ENCODE data around the gene FN3K.
A peak's percentile ranks its signal among the peaks of the same experiment; 100 is the strongest.

FN3K gene

DNA sequence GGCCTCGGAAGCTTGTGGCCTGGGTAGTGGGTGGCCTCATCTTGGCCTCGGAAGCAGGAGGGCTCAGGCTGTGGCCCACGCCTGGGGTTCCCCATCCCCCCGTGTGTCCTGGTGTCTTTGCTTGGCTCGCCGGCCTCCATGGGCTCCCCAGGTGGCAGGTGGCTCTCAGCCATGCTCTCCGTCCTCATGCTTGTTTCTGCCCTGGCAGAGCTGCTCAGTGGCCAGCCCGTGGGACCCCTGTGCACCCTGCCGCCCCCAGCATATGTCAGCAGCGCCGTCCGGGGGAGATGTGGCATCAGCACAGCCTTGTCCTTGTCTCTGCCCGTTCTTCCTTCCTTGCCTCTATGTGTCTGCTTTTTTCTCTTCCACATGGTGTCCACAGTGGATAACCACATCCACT lies 55.0 kb downstream of the FN3K start:
- Histone ChIP-seq H3K4me1 (ENCODE audit: control insufficient read depth, insufficient read depth, low read depth, low read length) (peaks cover 23% of the 10 kb centered on the region), H2BK5ac (ENCODE audit: low read depth, low read length, poor library complexity, severe bottlenecking) (no peak overlapping the region), H3K18ac (ENCODE audit: low read depth in 1 of 2, low read length in 2 of 2) (peak overlapping the region in 1 of 2 experiments; percentile 31), H4K8ac (ENCODE audit: low read length) (no peak overlapping the region), H3K23ac (ENCODE audit: low read length in 2 of 2) (no peak overlapping the region), H2BK15ac (ENCODE audit: low read depth, poor library complexity, severe bottlenecking) (no peak overlapping the region), H3K4ac (ENCODE audit: low read depth in 1 of 2, low read length in 2 of 2) (peak overlapping the region in 1 of 2 experiments; percentile 14), H2AK5ac (ENCODE audit: low read length, severe bottlenecking) (peak overlapping the region; percentile 64), H3K9me3 (ENCODE audit: control insufficient read depth, low read length) (no peaks in the 10 kb centered on the region), H2BK120ac (ENCODE audit: low read depth, low read length) (no peak overlapping the region), H4K91ac (ENCODE audit: low read length) (no peak overlapping the region), H3K4me2 (ENCODE audit: low read length, poor library complexity, severe bottlenecking) (no peak overlapping the region), H3K79me1 (replicated peaks; ENCODE audit: low read length, poor library complexity, severe bottlenecking) (peaks cover 41% of the 10 kb centered on the region), H2BK12ac (ENCODE audit: low read length in 2 of 2) (peak overlapping the region in 1 of 2 experiments; percentile 34), H3K36me3 (ENCODE audit: control insufficient read depth in 1 of 2, insufficient read depth in 2 of 2, low read depth in 1 of 2, low read length in 2 of 2) (peaks cover 4 to 34% of the 10 kb centered on the region in 2 experiments), H3K27me3 (ENCODE audit: control insufficient read depth in 1 of 2, insufficient read depth in 1 of 2, low read length in 2 of 2) (no peaks in the 10 kb centered on the region), H3K27ac (ENCODE audit: low read length, poor library complexity, severe bottlenecking) (no peak overlapping the region), H3K14ac (ENCODE audit: low read length in 2 of 2) (peak overlapping the region in 1 of 2 experiments; percentile 23), H3K9ac (ENCODE audit: low read length) (no peak overlapping the region), H2AFZ (ENCODE audit: low read depth, low read length) (no peak overlapping the region), H3K4me3 (ENCODE audit: insufficient read depth in 1 of 2, low read depth in 1 of 2, low read length in 2 of 2) (no peak overlapping the region)
- WGBS = 97% methylated on average over 13 of the region's 13 CpGs
- DNase-seq = no peak

DNA sequence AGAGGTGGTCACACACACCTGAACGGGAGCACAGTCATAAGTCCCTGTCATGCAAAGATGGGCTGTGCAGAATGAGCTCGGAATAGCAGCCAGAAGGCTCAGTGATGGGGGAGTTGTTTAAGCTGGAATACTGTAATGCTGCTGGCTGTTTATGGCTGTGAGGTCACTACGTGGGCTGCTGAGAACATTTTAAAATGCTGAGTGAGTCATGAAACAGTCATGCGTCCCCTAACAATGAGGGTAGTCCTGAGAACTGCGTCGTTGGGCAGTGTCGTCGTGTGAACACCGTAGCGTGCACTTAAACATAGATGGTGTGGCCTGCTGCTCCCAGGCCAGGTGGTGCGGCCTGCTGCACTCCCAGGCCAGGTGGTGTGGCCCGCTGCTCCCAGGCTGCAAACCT lies 56.1 kb downstream of the FN3K start:
- Histone ChIP-seq H3K4me1 (ENCODE audit: control insufficient read depth, insufficient read depth, low read depth, low read length) (peaks cover 23% of the 10 kb centered on the region), H3K4ac (ENCODE audit: low read depth in 1 of 2, low read length in 2 of 2) (peak overlapping the region in 1 of 2 experiments; percentile 66), H4K91ac (ENCODE audit: low read length) (no peak overlapping the region), H3K9ac (ENCODE audit: low read length) (no peak overlapping the region), H2AFZ (ENCODE audit: low read depth, low read length) (peak overlapping the region; percentile 76), H3K4me3 (ENCODE audit: insufficient read depth in 1 of 2, low read depth in 1 of 2, low read length in 2 of 2) (no peak overlapping the region), H2BK12ac (ENCODE audit: low read length in 2 of 2) (no peak overlapping the region), H3K36me3 (ENCODE audit: control insufficient read depth in 1 of 2, insufficient read depth in 2 of 2, low read depth in 1 of 2, low read length in 2 of 2) (peaks cover 4 to 34% of the 10 kb centered on the region in 2 experiments), H3K27me3 (ENCODE audit: control insufficient read depth in 1 of 2, insufficient read depth in 1 of 2, low read length in 2 of 2) (no peaks in the 10 kb centered on the region), H3K18ac (ENCODE audit: low read depth in 1 of 2, low read length in 2 of 2) (no peak overlapping the region), H3K23ac (ENCODE audit: low read length in 2 of 2) (no peak overlapping the region), H2BK15ac (ENCODE audit: low read depth, poor library complexity, severe bottlenecking) (no peak overlapping the region), H2BK5ac (ENCODE audit: low read depth, low read length, poor library complexity, severe bottlenecking) (no peak overlapping the region), H2AK5ac (ENCODE audit: low read length, severe bottlenecking) (no peak overlapping the region), H3K27ac (ENCODE audit: low read length, poor library complexity, severe bottlenecking) (peak overlapping the region; percentile 45), H3K4me2 (ENCODE audit: low read length, poor library complexity, severe bottlenecking) (no peak overlapping the region), H3K79me1 (replicated peaks; ENCODE audit: low read length, poor library complexity, severe bottlenecking) (peaks cover 41% of the 10 kb centered on the region), H3K9me3 (ENCODE audit: control insufficient read depth, low read length) (no peaks in the 10 kb centered on the region), H3K14ac (ENCODE audit: low read length in 2 of 2) (peak overlapping the region in 1 of 2 experiments; percentile 30), H4K8ac (ENCODE audit: low read length) (peak overlapping the region; percentile 89), H2BK120ac (ENCODE audit: low read depth, low read length) (no peak overlapping the region)
- 21% methylated on average over 12 of the region's 12 CpGs for WGBS
- DNase-seq = peak; percentile 94

DNA sequence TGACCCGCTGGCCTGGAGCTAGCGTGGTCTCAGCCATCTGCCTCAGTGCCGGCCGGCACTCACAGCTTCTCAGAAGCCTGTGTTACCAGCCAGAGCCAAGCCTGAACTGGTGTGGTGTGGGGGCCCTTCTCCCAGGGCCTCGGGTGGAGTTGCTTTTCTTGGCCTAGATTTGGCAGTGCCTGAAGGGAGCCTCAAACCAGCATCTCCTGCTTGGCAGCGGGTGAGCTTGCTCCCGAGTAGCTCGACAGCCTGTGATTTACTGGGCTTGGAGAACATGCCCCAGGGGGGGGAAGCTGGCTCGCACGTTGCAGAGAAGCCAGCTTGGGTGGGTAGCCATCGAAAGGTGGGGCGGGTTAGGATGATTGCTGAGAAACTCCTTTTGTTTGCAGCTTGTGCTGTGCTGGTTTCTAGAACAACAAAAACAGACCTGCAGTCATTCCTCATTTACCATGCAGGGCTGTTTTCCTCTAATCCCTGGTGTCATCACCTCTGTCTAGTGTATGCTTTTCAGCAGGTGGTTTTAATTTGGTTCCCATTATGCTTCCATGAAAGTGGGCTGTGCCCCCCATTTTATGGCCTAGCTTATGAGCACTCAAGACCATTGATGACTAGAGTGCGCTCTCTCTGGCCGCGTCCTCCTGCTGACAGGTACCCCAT lies 58.7 kb downstream of the FN3K start:
- peaks cover 9 to 27% of the 10 kb centered on the region in 2 experiments for H3K36me3 ChIP-seq (ENCODE audit: control insufficient read depth in 1 of 2, insufficient read depth in 2 of 2, low read depth in 1 of 2, low read length in 2 of 2)
- H2BK15ac ChIP-seq (ENCODE audit: low read depth, poor library complexity, severe bottlenecking) = no peak overlapping the region
- peaks cover 23% of the 10 kb centered on the region for H3K4me1 ChIP-seq (ENCODE audit: control insufficient read depth, insufficient read depth, low read depth, low read length)
- H3K9me3 ChIP-seq (ENCODE audit: control insufficient read depth, low read length) = no peaks in the 10 kb centered on the region
- H3K9ac ChIP-seq (ENCODE audit: low read length) = peak overlapping the region; percentile 8
- WGBS = 87% methylated on average over 14 of the region's 15 CpGs
- H3K4ac ChIP-seq (ENCODE audit: low read depth in 1 of 2, low read length in 2 of 2) = no peak overlapping the region
- no peak overlapping the region for H3K14ac ChIP-seq (ENCODE audit: low read length in 2 of 2)
- H2AFZ ChIP-seq (ENCODE audit: low read depth, low read length) = no peak overlapping the region
- no peak overlapping the region for H4K91ac ChIP-seq (ENCODE audit: low read length)
- H2AK5ac ChIP-seq (ENCODE audit: low read length, severe bottlenecking) = no peak overlapping the region
- no peak overlapping the region for H4K8ac ChIP-seq (ENCODE audit: low read length)
- H3K4me3 ChIP-seq (ENCODE audit: insufficient read depth in 1 of 2, low read depth in 1 of 2, low read length in 2 of 2) = no peak overlapping the region
- H3K79me1 ChIP-seq (replicated peaks; ENCODE audit: low read length, poor library complexity, severe bottlenecking) = peaks cover 35% of the 10 kb centered on the region
- H3K23ac ChIP-seq (ENCODE audit: low read length in 2 of 2) = no peak overlapping the region
- no peak overlapping the region for H3K18ac ChIP-seq (ENCODE audit: low read depth in 1 of 2, low read length in 2 of 2)
- H2BK12ac ChIP-seq (ENCODE audit: low read length in 2 of 2) = no peak overlapping the region
- H2BK5ac ChIP-seq (ENCODE audit: low read depth, low read length, poor library complexity, severe bottlenecking) = no peak overlapping the region
- H2BK120ac ChIP-seq (ENCODE audit: low read depth, low read length) = no peak overlapping the region
- no peak for DNase-seq
- H3K27me3 ChIP-seq (ENCODE audit: control insufficient read depth in 1 of 2, insufficient read depth in 1 of 2, low read length in 2 of 2) = no peaks in the 10 kb centered on the region
- no peak overlapping the region for H3K27ac ChIP-seq (ENCODE audit: low read length, poor library complexity, severe bottlenecking)
- H3K4me2 ChIP-seq (ENCODE audit: low read length, poor library complexity, severe bottlenecking) = no peak overlapping the region

DNA sequence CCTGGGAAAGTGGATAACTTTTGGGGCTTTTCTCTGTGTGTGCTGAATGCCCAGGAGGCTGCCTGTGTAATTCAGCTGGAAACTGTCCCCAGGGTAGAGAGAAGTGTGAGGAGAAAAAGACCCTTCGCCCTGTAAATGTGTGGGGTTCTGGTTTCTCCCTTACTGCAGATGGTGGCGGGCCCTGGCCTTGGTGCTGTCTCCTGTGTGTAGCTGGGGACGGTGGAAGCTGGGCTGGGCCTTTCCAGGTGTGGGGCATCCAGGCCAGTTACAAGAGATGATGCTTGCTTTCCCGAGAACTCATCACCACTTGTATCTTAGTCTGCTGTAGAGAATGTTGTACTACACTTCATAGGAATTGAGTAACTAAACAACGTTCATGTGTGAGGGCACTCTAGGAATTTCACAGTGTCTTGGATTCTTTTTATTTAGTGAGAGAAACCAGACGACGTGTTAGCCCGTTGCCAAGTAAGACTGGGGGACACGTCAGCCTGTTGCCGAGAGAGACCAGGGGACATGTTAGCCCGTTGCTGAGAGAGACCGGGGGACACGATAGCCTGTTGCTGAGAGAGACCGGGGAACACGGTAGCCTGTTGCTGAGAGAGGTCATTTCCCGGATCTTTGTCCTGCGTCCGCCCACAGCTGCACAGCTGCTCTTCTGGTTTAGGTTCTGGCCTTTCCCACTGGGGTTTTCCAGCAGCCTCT lies 59.5 kb downstream of the FN3K start:
- Histone ChIP-seq H2BK12ac (ENCODE audit: low read length in 2 of 2) (no peak overlapping the region), H2BK5ac (ENCODE audit: low read depth, low read length, poor library complexity, severe bottlenecking) (no peak overlapping the region), H3K18ac (ENCODE audit: low read depth in 1 of 2, low read length in 2 of 2) (no peak overlapping the region), H4K8ac (ENCODE audit: low read length) (no peak overlapping the region), H3K36me3 (ENCODE audit: control insufficient read depth in 1 of 2, insufficient read depth in 2 of 2, low read depth in 1 of 2, low read length in 2 of 2) (peaks cover 9 to 25% of the 10 kb centered on the region in 2 experiments), H2BK15ac (ENCODE audit: low read depth, poor library complexity, severe bottlenecking) (no peak overlapping the region), H3K27ac (ENCODE audit: low read length, poor library complexity, severe bottlenecking) (no peak overlapping the region), H2AFZ (ENCODE audit: low read depth, low read length) (no peak overlapping the region), H3K14ac (ENCODE audit: low read length in 2 of 2) (no peak overlapping the region), H2AK5ac (ENCODE audit: low read length, severe bottlenecking) (no peak overlapping the region), H3K23ac (ENCODE audit: low read length in 2 of 2) (no peak overlapping the region), H3K4me3 (ENCODE audit: insufficient read depth in 1 of 2, low read depth in 1 of 2, low read length in 2 of 2) (no peak overlapping the region), H3K9me3 (ENCODE audit: control insufficient read depth, low read length) (no peaks in the 10 kb centered on the region), H4K91ac (ENCODE audit: low read length) (no peak overlapping the region), H2BK120ac (ENCODE audit: low read depth, low read length) (no peak overlapping the region), H3K9ac (ENCODE audit: low read length) (no peak overlapping the region), H3K79me1 (replicated peaks; ENCODE audit: low read length, poor library complexity, severe bottlenecking) (peaks cover 28% of the 10 kb centered on the region), H3K27me3 (ENCODE audit: control insufficient read depth in 1 of 2, insufficient read depth in 1 of 2, low read length in 2 of 2) (no peaks in the 10 kb centered on the region), H3K4me1 (ENCODE audit: control insufficient read depth, insufficient read depth, low read depth, low read length) (peaks cover 20% of the 10 kb centered on the region), H3K4me2 (ENCODE audit: low read length, poor library complexity, severe bottlenecking) (no peak overlapping the region), H3K4ac (ENCODE audit: low read depth in 1 of 2, low read length in 2 of 2) (no peak overlapping the region)
- no peak for DNase-seq
- 96% methylated on average over 17 of the region's 18 CpGs for WGBS

Measured in mesenchymal stem cell (in vitro differentiated cells and primary cell).